IPS-NIHi11 (cell line): ENCODE results near the gene SMC1B.
"Not testable (repeated sequence)": the region's sequence is repeated elsewhere in the genome, so short reads cannot be mapped to it uniquely, and the experiment has no call there.

Experiments
- DNase-seq: peaks from one replicate; pipeline ENCODE4 v3.0.0; 2012; ENCODE audit warnings: mixed read lengths, low spot score

The SMC1B gene

DNA sequence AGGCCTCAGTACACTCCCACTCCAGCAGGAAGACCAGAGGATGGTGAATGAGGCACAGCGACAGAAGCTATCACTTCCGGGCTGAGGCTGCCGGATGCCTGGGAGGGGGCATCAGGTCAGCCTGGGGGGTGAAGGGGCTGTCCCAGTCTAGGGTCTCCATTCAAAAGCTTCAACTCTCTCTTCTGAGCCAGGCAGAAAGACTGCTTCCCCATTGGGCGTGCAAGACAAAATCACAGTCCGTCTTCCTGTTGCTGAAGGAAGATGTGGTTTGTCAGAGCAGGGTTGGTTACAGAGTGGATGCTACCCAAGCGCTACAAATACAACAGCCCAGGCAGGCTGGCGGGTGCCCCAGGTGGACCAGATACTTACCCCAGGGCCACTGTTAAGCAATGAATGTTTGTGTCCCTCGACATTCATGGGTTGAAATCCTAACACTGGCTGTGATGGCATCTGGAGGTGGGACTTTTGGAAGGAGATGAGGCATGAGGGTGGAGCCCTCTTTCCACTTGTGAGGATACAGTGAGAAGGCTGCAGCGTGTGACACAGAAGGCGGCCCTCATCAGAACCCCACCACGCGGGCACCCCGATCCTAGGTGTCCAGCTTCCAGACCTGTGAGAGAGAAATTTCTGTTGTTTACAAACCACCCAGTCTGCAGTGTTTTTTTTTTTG, 116.6 kb downstream of the SMC1B start:
- no peak for DNase-seq

DNA sequence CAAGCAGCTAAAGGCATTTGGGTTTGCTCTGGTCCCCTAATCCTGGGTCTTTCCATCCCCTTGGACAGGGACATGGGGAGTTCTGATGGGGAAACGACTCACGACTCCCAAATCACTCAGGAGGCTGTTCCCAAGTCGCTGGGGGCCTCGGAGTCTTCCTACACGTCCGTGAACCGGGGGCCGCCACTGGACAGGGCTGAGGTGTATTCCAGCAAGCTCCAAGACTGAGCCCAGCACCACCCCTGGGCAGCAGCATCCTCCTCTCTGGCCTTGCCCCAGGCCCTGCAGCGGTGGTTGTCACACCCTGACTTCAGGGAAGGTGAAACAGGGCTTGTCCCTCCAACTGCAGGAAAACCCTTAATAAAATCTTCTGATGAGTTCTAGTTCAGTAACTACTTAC, 117.9 kb downstream of the SMC1B start:
- DNase-seq = no peak

DNA sequence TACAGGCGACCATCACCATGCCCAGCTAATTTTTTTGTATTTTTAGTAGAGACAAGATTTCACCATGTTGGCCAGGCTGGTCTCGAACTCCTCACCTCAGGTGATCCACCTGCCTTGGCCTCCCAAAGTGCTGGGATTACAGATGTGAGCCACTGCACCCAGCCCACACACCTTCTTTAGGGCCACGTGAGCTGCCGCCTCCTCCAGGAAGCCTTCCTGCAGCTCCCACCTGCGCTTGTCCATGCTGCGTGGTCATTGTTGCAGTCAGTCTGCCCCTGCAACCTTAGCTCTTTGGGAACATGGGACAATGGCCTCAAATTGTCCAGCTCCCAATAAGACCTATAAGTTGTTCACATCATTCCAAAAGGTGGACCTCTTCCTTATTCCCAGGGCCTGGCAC, 118.4 kb downstream of the SMC1B start:
- not testable (repeated sequence) for DNase-seq
